ENCODE results near the gene NRK.

- no peak for TF ChIP-seq MXI1 (IDR thresholded peaks at IDR 0.05; ENCODE audit: low read depth, low read length)
- peak; percentile 54 for TF ChIP-seq CTCF (IDR thresholded peaks at IDR 0.05)
- no peak for TF ChIP-seq ZBTB33 (IDR thresholded peaks at IDR 0.05; ENCODE audit: borderline replicate concordance, low read depth)
- TF ChIP-seq, protein P1, sequence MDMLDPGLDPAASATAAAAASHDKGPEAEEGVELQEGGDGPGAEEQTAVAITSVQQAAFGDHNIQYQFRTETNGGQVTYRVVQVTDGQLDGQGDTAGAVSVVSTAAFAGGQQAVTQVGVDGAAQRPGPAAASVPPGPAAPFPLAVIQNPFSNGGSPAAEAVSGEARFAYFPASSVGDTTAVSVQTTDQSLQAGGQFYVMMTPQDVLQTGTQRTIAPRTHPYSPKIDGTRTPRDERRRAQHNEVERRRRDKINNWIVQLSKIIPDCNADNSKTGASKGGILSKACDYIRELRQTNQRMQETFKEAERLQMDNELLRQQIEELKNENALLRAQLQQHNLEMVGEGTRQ (IDR thresholded peaks at IDR 0.05; ENCODE audit: borderline replicate concordance, low read depth, low read length) = no peak
- TF ChIP-seq TCF12 (IDR thresholded peaks at IDR 0.05) = no peak
- no peak for TF ChIP-seq POLR2AphosphoS5 (IDR thresholded peaks at IDR 0.05; ENCODE audit: low read depth, low read length)
- no peak for TF ChIP-seq EZH2phosphoT487 (IDR thresholded peaks at IDR 0.05; ENCODE audit: borderline replicate concordance, low read depth)
- no peak for TF ChIP-seq YY1 (IDR thresholded peaks at IDR 0.05; ENCODE audit: low read depth)
- TF ChIP-seq EP300 (IDR thresholded peaks at IDR 0.05; ENCODE audit: borderline replicate concordance in 1 of 2, low read depth in 1 of 2, low read length in 1 of 2) = no peak
- no peak for TF ChIP-seq REST (IDR thresholded peaks at IDR 0.05; ENCODE audit: low read depth, low read length)
- peak; percentile 42 for TF ChIP-seq RAD21 (IDR thresholded peaks at IDR 0.05; ENCODE audit: low read length)
- no peak for TF ChIP-seq TAF1 (IDR thresholded peaks at IDR 0.05; ENCODE audit: borderline replicate concordance, low read depth, low read length)
- TF ChIP-seq FOSL2 (IDR thresholded peaks at IDR 0.05; ENCODE audit: borderline replicate concordance, low read depth) = no peak
- TF ChIP-seq SMC3 (IDR thresholded peaks at IDR 0.05; ENCODE audit: low read depth, low read length) = peak; percentile 17; the same call in 1 of the 2 replicates
These were observed 54.3 kb downstream of the NRK start for GRCh38 chrX:105876658-105877057.

Measured in SK-N-SH (cell line).